ENCODE measurements around the gene PVALEF. TPM values are rescaled to one million over a fixed set of nuclear protein-coding genes. Genes with fewer than 3 reads are reported as not detected.

The PVALEF gene
- total and polyA plus RNA-seq, 9 donors, result 0.21 to 1.4 (median 0.99) TPM

DNA sequence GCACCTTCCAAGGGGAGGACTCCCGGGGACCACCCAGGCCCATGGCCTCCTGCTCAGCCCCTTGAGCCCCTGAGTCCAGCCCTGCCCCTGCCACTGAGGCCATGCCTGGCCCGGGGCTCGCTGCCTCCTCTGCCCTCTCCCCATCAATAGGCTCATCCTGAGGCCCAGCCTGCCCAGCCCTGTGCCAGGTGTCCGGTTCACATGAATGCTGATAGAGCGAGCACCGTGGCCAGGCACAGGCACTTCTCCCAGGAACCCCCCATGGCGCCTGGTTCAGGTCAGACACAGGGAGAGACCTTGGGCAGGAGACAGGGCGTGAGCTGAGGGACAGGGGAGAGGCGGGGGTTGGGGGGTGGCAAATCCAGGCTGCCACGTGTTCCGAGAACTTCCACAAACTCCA lies 2.8 kb upstream of the PVALEF start:
- Histone ChIP-seq H3K9me3 (replicated peaks; ENCODE audit: control insufficient read depth, low read depth, low read length) (no peaks in the 10 kb centered on the region), H3K4me1 (ENCODE audit: control insufficient read depth, insufficient read depth, low read length) (peaks cover 57% of the 10 kb centered on the region), H3K27me3 (ENCODE audit: control insufficient read depth, insufficient read depth, low read length) (peaks cover 12% of the 10 kb centered on the region), H3K27ac (ENCODE audit: low read length) (no peak overlapping the region), H3K4me3 (ENCODE audit: low read length) (no peak overlapping the region), H3K36me3 (ENCODE audit: control insufficient read depth, insufficient read depth, low read length) (peaks cover 5% of the 10 kb centered on the region)
- WGBS (ENCODE audit: insufficient coverage), result 81% methylated on average over 7 of the region's 11 CpGs
- DNase-seq, result no peak

DNA sequence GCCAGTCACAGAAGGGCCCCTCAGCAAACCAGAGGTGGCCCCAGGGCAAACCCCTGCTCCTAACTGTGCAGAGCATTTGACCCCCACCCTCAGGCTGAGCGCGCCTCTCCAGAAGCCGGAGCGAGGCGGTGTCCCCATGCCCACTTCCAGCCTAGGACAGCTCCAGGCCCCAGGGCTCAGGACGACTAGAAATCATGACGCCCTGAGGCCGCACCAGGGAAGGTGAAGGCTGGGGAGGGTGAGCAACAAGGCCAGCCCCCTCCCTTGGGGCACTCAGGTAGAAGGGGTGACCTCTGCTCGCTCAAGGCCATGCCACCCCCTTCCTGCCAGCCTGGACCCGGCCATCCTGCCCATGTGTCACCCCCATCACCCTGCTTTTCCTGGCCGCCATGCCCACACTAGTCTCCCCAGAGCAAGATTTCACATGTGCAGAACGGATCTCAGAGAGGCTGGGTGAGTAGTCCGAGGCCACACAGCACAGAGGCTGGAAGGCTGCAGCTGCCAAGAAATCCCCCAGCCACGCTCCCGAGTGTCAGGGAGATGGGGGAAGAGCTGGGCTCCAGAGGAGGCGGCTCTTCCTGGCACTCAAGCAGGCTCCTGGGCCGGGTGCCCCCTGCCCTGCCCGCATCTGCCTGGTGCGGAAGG lies 2.1 kb upstream of the PVALEF start:
- Histone ChIP-seq H3K36me3 (ENCODE audit: control insufficient read depth, insufficient read depth, low read length) (peaks cover 5% of the 10 kb centered on the region), H3K27ac (ENCODE audit: low read length) (no peak overlapping the region), H3K27me3 (ENCODE audit: control insufficient read depth, insufficient read depth, low read length) (peaks cover 17% of the 10 kb centered on the region), H3K4me3 (ENCODE audit: low read length) (no peak overlapping the region), H3K4me1 (ENCODE audit: control insufficient read depth, insufficient read depth, low read length) (peaks cover 61% of the 10 kb centered on the region), H3K9me3 (replicated peaks; ENCODE audit: control insufficient read depth, low read depth, low read length) (no peaks in the 10 kb centered on the region)
- no peak for DNase-seq
- WGBS (ENCODE audit: insufficient coverage), result 82% methylated on average over 9 of the region's 19 CpGs

DNA sequence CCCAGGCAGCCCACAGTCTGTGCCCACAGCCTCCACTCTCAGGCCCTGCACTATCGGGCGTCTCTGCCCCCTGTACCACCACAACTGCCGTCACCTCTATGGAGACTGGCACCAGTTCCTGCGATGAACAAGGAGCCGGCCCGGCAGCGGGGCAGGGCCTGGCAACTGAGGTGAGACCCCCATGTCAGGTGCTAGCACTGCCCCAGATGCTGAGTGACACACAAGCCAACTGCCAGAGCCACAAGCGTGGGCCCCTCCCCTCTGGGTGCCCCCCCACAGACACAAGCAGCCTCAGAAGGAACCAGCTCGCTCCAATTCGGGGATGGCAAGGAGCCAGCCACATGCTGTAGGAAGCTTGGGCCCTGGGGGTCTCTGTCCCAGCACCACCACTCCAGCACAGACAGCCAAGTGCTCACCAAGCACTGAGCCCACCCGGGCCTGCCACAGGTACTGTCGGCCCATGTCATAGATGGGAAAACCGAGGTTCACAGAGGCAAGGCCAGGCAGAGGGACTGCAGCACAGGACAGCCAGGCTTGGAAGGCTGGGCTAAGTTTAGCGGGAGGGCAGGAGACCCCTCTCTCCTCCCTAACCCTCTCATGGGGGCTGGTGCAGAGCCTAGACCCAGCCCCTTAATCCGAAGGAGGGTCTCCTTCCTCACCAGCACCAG lies 1.5 kb upstream of the PVALEF start:
- Histone ChIP-seq H3K27me3 (ENCODE audit: control insufficient read depth, insufficient read depth, low read length) (peaks cover 18% of the 10 kb centered on the region), H3K4me1 (ENCODE audit: control insufficient read depth, insufficient read depth, low read length) (peaks cover 65% of the 10 kb centered on the region), H3K9me3 (replicated peaks; ENCODE audit: control insufficient read depth, low read depth, low read length) (no peaks in the 10 kb centered on the region), H3K27ac (ENCODE audit: low read length) (peak overlapping the region; percentile 90), H3K36me3 (ENCODE audit: control insufficient read depth, insufficient read depth, low read length) (peaks cover 5% of the 10 kb centered on the region), H3K4me3 (ENCODE audit: low read length) (no peak overlapping the region)
- WGBS (ENCODE audit: insufficient coverage), result 77% methylated on average over 13 of the region's 15 CpGs
- no peak for DNase-seq

DNA sequence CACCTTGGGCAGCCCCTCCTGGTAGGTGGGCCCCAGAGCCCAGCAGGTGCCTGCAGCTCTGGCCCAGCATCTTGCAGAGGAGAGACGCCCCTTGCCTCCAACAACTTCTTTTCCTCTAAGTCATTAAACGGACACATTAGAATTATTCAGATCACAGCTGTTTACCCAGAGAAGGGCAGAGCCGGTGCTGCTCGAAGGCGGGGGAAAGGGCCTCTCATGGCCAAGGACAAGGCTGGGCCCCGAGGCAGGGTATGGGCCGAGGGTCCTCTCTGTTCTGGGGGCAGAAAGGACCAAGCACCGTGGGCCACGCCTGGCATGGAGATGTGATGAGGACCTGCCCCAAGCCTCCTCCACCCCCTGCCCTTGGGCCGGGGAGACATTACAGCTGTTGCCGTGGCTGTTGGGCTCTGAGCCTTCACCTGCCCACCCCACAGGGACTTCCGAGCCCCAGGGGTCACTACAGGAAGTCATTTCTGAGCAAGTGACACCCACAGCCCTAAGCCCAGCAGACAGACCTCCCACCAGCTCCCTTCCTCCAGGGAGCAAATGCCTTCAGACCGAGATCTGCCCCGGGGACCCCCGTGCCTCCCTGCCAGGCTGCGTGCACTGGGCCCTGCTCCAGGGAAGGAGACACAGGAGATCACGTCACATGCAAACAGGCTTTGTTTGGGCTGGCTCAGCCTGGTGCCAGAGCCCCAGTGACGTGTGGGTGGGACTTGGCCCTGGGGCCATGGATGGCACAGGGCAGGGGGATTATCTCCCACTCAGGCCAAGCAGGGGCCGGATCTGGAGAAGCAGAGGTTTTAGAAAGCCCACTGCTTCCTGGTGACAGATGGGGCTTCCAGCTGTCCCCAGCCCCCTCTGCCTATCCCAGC lies 699 bp upstream of the PVALEF start:
- Histone ChIP-seq H3K36me3 (ENCODE audit: control insufficient read depth, insufficient read depth, low read length) (peaks cover 5% of the 10 kb centered on the region), H3K27me3 (ENCODE audit: control insufficient read depth, insufficient read depth, low read length) (peaks cover 18% of the 10 kb centered on the region), H3K4me1 (ENCODE audit: control insufficient read depth, insufficient read depth, low read length) (peaks cover 64% of the 10 kb centered on the region), H3K27ac (ENCODE audit: low read length) (peak overlapping the region; percentile 90), H3K4me3 (ENCODE audit: low read length) (peak overlapping the region; percentile 13), H3K9me3 (replicated peaks; ENCODE audit: control insufficient read depth, low read depth, low read length) (no peaks in the 10 kb centered on the region)
- DNase-seq, result peak; percentile 86
- WGBS (ENCODE audit: insufficient coverage), result 52% methylated on average over 11 of the region's 19 CpGs

DNA sequence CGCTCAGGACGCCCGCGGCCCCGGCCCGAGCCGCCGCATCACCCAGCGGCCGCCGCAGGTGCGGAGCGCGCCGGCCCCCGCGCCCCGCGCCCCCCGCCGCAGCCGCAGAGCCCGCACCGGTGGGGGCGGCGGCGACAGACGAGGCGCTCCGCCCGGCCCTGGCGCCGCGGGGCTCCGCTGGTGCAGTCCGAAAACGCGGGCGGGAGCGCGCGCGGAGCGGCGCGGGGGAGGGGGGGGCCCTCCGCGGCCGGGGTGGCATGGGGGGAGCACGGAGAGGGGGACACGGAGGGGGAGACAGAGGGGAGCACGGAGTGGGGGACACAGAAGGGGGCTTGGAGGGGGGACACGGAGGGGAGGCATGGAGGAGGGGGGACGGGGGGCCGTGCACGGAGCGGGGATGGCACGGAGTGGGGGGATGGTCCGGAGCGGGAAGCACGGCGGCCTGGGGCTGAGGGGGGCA lies 756 bp downstream of the PVALEF start, which contains the start of gene AATK:
Gene AATK, minus strand, starts transcription at position 189 of the 460 bp plus-strand sequence. CDS start 229 bp downstream, outside the sequence.
- peak within 1 kb of the TSS; percentile 90 for H3K27ac ChIP-seq (ENCODE audit: low read length)
- no peaks in the 10 kb centered on the region for H3K36me3 ChIP-seq (ENCODE audit: control insufficient read depth, insufficient read depth, low read length)
- 1% methylated on average over 32 of the region's 62 CpGs for WGBS (ENCODE audit: insufficient coverage)
- H3K4me3 ChIP-seq (ENCODE audit: low read length), result peak within 1 kb of the TSS; percentile 55
- peaks cover 58% of the 10 kb centered on the region for H3K4me1 ChIP-seq (ENCODE audit: control insufficient read depth, insufficient read depth, low read length)
- DNase-seq, result no peak
- H3K9me3 ChIP-seq (replicated peaks; ENCODE audit: control insufficient read depth, low read depth, low read length), result no peaks in the 10 kb centered on the region
- H3K27me3 ChIP-seq (ENCODE audit: control insufficient read depth, insufficient read depth, low read length), result peaks cover 18% of the 10 kb centered on the region

DNA sequence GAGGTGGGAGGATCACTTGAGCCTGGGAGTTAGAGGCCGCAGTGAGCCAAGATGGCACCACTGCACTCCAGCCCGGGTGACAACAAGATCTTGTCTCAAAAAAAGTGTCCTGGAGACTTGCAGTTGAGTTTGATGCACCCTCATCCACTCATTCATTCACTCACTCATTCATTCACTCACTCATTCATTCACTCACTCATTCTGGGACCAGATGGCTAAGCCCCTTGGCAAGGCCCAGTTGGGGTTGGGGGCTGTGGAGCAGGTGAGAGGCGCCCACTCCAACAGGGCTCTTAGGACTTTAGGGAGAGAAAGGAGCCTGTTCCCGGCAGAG lies 1.9 kb downstream of the PVALEF start:
- whole genome bisulfite sequencing (ENCODE audit: insufficient coverage), result 95% methylated on average over 3 of the region's 4 CpGs

DNA sequence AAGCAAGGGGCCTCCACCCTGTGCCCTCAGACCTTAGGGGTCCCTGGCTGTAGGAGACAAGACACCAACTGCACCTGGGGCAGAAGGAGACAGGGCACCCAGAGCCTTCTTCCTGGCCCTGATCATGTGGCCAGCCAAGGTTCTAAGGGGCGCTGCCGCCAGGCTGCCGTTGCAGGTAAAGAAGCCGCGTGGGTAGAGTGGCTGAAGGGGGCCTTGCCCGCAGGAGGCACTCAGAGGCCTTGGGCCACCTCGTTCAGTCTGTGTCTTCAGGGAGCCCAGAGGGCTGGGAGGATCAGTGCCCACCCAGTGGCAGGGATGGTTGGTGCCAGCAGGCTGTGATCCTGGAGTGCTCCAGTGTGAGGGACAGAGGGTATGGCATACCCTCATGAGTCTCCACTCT lies 2.3 kb downstream of the PVALEF start:
- H3K4me3 ChIP-seq (ENCODE audit: low read length), result no peak overlapping the region
- peaks cover 18% of the 10 kb centered on the region for H3K27me3 ChIP-seq (ENCODE audit: control insufficient read depth, insufficient read depth, low read length)
- H3K4me1 ChIP-seq (ENCODE audit: control insufficient read depth, insufficient read depth, low read length), result peaks cover 63% of the 10 kb centered on the region
- no peak for DNase-seq
- no peak overlapping the region for H3K27ac ChIP-seq (ENCODE audit: low read length)
- 87% methylated on average over 7 of the region's 7 CpGs for WGBS (ENCODE audit: insufficient coverage)
- no peaks in the 10 kb centered on the region for H3K9me3 ChIP-seq (replicated peaks; ENCODE audit: control insufficient read depth, low read depth, low read length)
- no peaks in the 10 kb centered on the region for H3K36me3 ChIP-seq (ENCODE audit: control insufficient read depth, insufficient read depth, low read length)

More for the DNA sequence above, 1.9 kb downstream of the PVALEF start:
- no peaks in the 10 kb centered on the region for H3K9me3 ChIP-seq (replicated peaks; ENCODE audit: control insufficient read depth, low read depth, low read length)
- no peak overlapping the region for H3K4me3 ChIP-seq (ENCODE audit: low read length)
- H3K27me3 ChIP-seq (ENCODE audit: control insufficient read depth, insufficient read depth, low read length), result peaks cover 18% of the 10 kb centered on the region
- no peak for DNase-seq
- peaks cover 60% of the 10 kb centered on the region for H3K4me1 ChIP-seq (ENCODE audit: control insufficient read depth, insufficient read depth, low read length)
- H3K27ac ChIP-seq (ENCODE audit: low read length), result no peak overlapping the region
- no peaks in the 10 kb centered on the region for H3K36me3 ChIP-seq (ENCODE audit: control insufficient read depth, insufficient read depth, low read length)

DNA sequence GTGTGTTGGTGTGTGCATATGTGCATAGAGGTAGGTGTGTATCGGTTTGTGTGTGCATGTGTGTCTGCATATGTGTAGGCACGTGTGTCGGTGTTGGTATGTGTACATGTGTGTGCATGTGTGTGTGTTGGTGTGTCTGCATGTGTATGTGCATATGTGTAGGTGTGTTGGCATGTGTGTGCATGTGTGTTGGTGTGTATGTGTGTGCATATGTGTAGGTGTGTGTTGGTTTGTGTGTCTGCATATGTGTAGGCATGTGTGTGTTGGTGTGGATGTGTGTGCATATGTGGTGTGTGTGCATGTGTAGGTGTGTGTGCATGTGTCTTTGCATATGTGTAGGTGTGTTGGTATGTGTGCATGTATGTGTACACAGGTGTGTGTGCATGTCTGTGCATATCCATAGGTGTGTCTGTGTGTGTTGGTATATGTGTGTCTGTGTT lies 4.6 kb downstream of the PVALEF start:
- DNase-seq, result no peak
- Histone ChIP-seq H3K27me3 (ENCODE audit: control insufficient read depth, insufficient read depth, low read length) (peaks cover 14% of the 10 kb centered on the region), H3K4me1 (ENCODE audit: control insufficient read depth, insufficient read depth, low read length) (peaks cover 52% of the 10 kb centered on the region), H3K36me3 (ENCODE audit: control insufficient read depth, insufficient read depth, low read length) (no peaks in the 10 kb centered on the region), H3K9me3 (replicated peaks; ENCODE audit: control insufficient read depth, low read depth, low read length) (no peaks in the 10 kb centered on the region), H3K4me3 (ENCODE audit: low read length) (no peak overlapping the region), H3K27ac (ENCODE audit: low read length) (no peak overlapping the region)
- WGBS (ENCODE audit: insufficient coverage), result 95% methylated on average over 3 of the region's 3 CpGs

DNA sequence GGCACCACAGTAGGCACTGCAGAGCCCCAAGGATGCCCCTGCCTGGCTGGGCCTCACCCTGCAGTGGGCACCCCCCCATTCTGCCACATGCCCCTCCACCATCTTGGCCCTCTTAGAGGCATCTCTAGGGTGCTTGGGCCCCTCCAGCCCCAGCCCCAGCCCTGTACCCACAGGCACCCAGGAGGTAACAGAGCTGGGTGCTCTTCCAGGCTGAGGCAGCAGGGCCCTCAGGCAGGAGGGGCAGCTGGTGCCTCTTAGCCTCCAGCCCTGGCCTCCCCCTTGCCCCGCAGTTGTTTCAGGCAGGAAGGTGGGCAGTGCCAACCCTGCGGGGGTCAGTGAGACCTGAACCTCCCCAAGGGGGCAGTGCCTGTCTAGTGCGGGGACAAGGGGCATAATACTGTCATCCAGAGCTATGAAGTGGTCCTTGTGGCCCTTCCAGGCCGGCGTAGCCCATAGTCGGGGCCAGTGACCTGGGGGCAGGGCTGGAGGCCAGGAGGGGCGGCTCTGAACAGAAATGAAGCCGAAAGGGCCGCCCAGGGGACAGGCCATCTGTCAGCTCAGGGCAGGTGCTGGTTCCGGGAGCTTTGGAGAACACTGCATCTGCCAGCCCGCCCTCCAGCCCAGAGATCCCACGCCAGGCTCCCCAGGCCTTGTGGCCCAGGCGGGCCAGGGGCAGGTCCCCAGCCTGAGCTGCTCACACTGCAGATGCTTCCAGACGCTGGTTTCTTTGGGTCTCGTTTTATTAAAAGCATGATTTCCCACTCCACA lies 5.6 kb downstream of the PVALEF start:
- Histone ChIP-seq H3K9me3 (replicated peaks; ENCODE audit: control insufficient read depth, low read depth, low read length) (peaks cover 6% of the 10 kb centered on the region), H3K27ac (ENCODE audit: low read length) (peak overlapping the region; percentile 55), H3K4me1 (ENCODE audit: control insufficient read depth, insufficient read depth, low read length) (peaks cover 44% of the 10 kb centered on the region), H3K27me3 (ENCODE audit: control insufficient read depth, insufficient read depth, low read length) (peaks cover 5% of the 10 kb centered on the region), H3K4me3 (ENCODE audit: low read length) (no peak overlapping the region), H3K36me3 (ENCODE audit: control insufficient read depth, insufficient read depth, low read length) (no peaks in the 10 kb centered on the region)
- DNase-seq, result peak; percentile 78
- 55% methylated on average over 11 of the region's 15 CpGs for WGBS (ENCODE audit: insufficient coverage)

Measured in muscle of leg (tissue), 11 donors.